SK-N-SH (cell line): Measurements from ENCODE around the gene KLF16. TPM values are rescaled to one million over a fixed set of nuclear protein-coding genes. Genes with fewer than 3 reads are reported as not detected.

Source experiments
- CTCF ChIA-PET: fragments of 300-600, 350-600 bp; formaldehyde crosslinking; extraction: SDS; loops from one replicate; lab custom pipeline; 2021; lab: Yijun Ruan, JAX
- POLR2A ChIA-PET: fragments of 350-600 bp; sonication (Branson Sonifier 250); formaldehyde crosslinking; extraction: SDS; loops from one replicate; lab custom pipeline; 2020; ENCODE audit warnings: antibody characterized with exemption, inconsistent platforms; lab: Yijun Ruan, JAX
- DNase-seq: peaks from one replicate; pipeline ENCODE4 v3.0.0; 2012
- H2AFZ ChIP-seq: fragments of 200-600 bp; sonication (generic); 2 replicates; pipeline ENCODE4 v1.8.1; 2016; ENCODE audit warnings: antibody characterized with exemption, mild to moderate bottlenecking, low read depth
- H3F3A ChIP-seq: fragments of 200-600 bp; sonication (generic); replicated peaks from 2 replicates; pipeline ENCODE3; 2016; ENCODE audit warnings: antibody characterized with exemption, mild to moderate bottlenecking; ENCODE audit not compliant: insufficient read depth
- H3K27ac ChIP-seq, 2 experiments: fragments of 200-500 bp in 1 of 2; fragments of 200-600 bp in 1 of 2; sonication (Bioruptor generic) in 1 of 2; sonication (generic), shearing (Covaris generic) in 1 of 2; 2 replicates each; pipeline versions ENCODE4 v1.5.1 to v1.6.1; 2014 to 2016; ENCODE audit warnings: low read depth in 2 of 2, inconsistent platforms in 1 of 2, low read length in 1 of 2, mild to moderate bottlenecking in 1 of 2, mixed read lengths in 1 of 2
- H3K27me3 ChIP-seq: fragments of 200-600 bp; sonication (generic), shearing (Covaris generic); 2 replicates; pipeline ENCODE4 v1.6.1; 2016; ENCODE audit warnings: mixed run types; ENCODE audit not compliant: insufficient read depth
- H3K36me3 ChIP-seq, 2 experiments: fragments of 200-500 bp in 1 of 2; fragments of 200-600 bp in 1 of 2; sonication (Bioruptor generic) in 1 of 2; sonication (generic) in 1 of 2; replicated peaks in 1 of 2; 2 replicates each; pipeline versions ENCODE3 to v1.5.1; 2014 to 2016; ENCODE audit warnings: low read length in 1 of 2, mild to moderate bottlenecking in 1 of 2; ENCODE audit not compliant: insufficient read depth in 2 of 2, control insufficient read depth in 1 of 2
- H3K4me1 ChIP-seq, 2 experiments: fragments of 200-500 bp in 1 of 2; fragments of 200-600 bp in 1 of 2; sonication (Bioruptor generic) in 1 of 2; sonication (generic), shearing (Covaris generic) in 1 of 2; 2 replicates each; pipeline versions ENCODE4 v1.5.1 to v1.6.1; 2014 to 2016; ENCODE audit warnings: low read depth in 1 of 2, low read length in 1 of 2, mixed run types in 1 of 2; ENCODE audit not compliant: insufficient read depth in 2 of 2, control insufficient read depth in 1 of 2
- H3K4me2 ChIP-seq: fragments of 200-600 bp; sonication (generic), shearing (Covaris generic); 2 replicates; pipeline ENCODE4 v1.6.1; 2017; ENCODE audit warnings: mixed run types
- H3K4me3 ChIP-seq, 2 experiments: fragments of 200-500 bp in 1 of 2; fragments of 200-600 bp in 1 of 2; sonication (Bioruptor generic) in 1 of 2; sonication (generic), shearing (Covaris generic) in 1 of 2; 2 replicates each; pipeline versions ENCODE4 v1.5.1 to v1.8.1; 2014 to 2016; ENCODE audit warnings: low read depth in 2 of 2, inconsistent platforms in 1 of 2, low read length in 1 of 2, mild to moderate bottlenecking in 1 of 2, mixed read lengths in 1 of 2, moderate library complexity in 1 of 2
- H3K79me2 ChIP-seq: fragments of 200-600 bp; sonication (generic); 2 replicates; pipeline ENCODE4 v1.8.1; 2017; ENCODE audit warnings: mild to moderate bottlenecking; ENCODE audit not compliant: insufficient read depth
- H3K9ac ChIP-seq: fragments of 200-600 bp; sonication (generic); 2 replicates; pipeline ENCODE4 v1.6.1; 2017; ENCODE audit warnings: mixed run types
- H3K9me2 ChIP-seq: fragments of 200-600 bp; sonication (generic); 2 replicates; pipeline ENCODE4 v1.6.1; 2017; ENCODE audit warnings: mixed run types
- H3K9me3 ChIP-seq: fragments of 200-600 bp; sonication (generic); 2 replicates; pipeline ENCODE4 v1.6.1; 2017; ENCODE audit warnings: mixed run types, mild to moderate bottlenecking, moderate library complexity
- H4K20me1 ChIP-seq: fragments of 200-600 bp; sonication (generic); 2 replicates; pipeline ENCODE4 v1.6.1; 2017; ENCODE audit warnings: mild to moderate bottlenecking, mixed run types; ENCODE audit not compliant: insufficient read depth
- CHD2 ChIP-seq: fragments of 150-350 bp; IDR thresholded peaks from 2 replicates; pipeline ENCODE4 v1.6.1; 2018; ENCODE audit warnings: low read length; ENCODE audit not compliant: partially characterized antibody
- ELF1 ChIP-seq: IDR thresholded peaks from 2 replicates; pipeline ENCODE4 v1.4.0; 2012
- EP300 ChIP-seq, 2 experiments: IDR thresholded peaks; 2 replicates each; pipeline versions ENCODE4 v1.4.0 to v1.6.1; 2012; ENCODE audit warnings: borderline replicate concordance in 1 of 2, low read depth in 1 of 2, low read length in 1 of 2
- FOXM1 ChIP-seq: IDR thresholded peaks from 2 replicates; pipeline ENCODE4 v1.4.0; 2012; ENCODE audit warnings: low read depth, mild to moderate bottlenecking
- GABPA ChIP-seq: IDR thresholded peaks from 2 replicates; pipeline ENCODE4 v1.4.0; 2012; ENCODE audit warnings: low read depth, mild to moderate bottlenecking
- GATA2 ChIP-seq: sonication (generic); formaldehyde crosslinking; IDR thresholded peaks from 2 replicates; pipeline ENCODE4 v1.5.0; 2020; ENCODE audit warnings: mild to moderate bottlenecking, missing genetic modification reagents
- MEF2A ChIP-seq: IDR thresholded peaks from 2 replicates; pipeline ENCODE4 v1.4.0; 2012; ENCODE audit warnings: low read depth, borderline replicate concordance
- MXI1 ChIP-seq: IDR thresholded peaks from 2 replicates; pipeline ENCODE4 v1.6.1; 2012; ENCODE audit warnings: mild to moderate bottlenecking, low read depth, low read length, improper control_type of control experiment
- NRF1 ChIP-seq: IDR thresholded peaks from 2 replicates; pipeline ENCODE4 v1.6.1; 2012; ENCODE audit warnings: low read depth, mild to moderate bottlenecking, low read length
- RAD21 ChIP-seq: IDR thresholded peaks from 2 replicates; pipeline ENCODE4 v1.6.1; 2012; ENCODE audit warnings: mild to moderate bottlenecking, low read length
- RFX5 ChIP-seq: IDR thresholded peaks from 2 replicates; pipeline ENCODE4 v1.6.1; 2012; ENCODE audit warnings: mild to moderate bottlenecking, improper control_type of control experiment, low read length
- SIN3A ChIP-seq: IDR thresholded peaks from 2 replicates; pipeline ENCODE4 v1.6.1; 2012; ENCODE audit warnings: low read depth, mild to moderate bottlenecking, low read length, moderate library complexity, borderline replicate concordance
- SMC3 ChIP-seq: IDR thresholded peaks from 2 replicates; pipeline ENCODE4 v1.6.1; 2012; ENCODE audit warnings: low read depth, low read length, improper control_type of control experiment
- TEAD4 ChIP-seq: IDR thresholded peaks from 2 replicates; pipeline ENCODE4 v1.4.0; 2012; ENCODE audit warnings: mild to moderate bottlenecking, borderline replicate concordance; ENCODE audit not compliant: insufficient read depth
- YY1 ChIP-seq: IDR thresholded peaks from 2 replicates; pipeline ENCODE4 v1.4.0; 2012; ENCODE audit warnings: low read depth, mild to moderate bottlenecking
- WGBS: methylation state at CpG from one replicate; pipeline ENCODE4 v1.1.6; 2017; ENCODE audit warnings: low lambda C conversion rate; 5-methylcytosine and 5-hydroxymethylcytosine counted together
- polyA plus RNA-seq, 3 experiments: library from polyadenylated mRNA; depleted of rRNA; stranded (reverse); fragments of >200 nt; gene quantifications; 2 replicates each; pipeline ENCODE4 v1.2.3, GENCODE V29; 2012
- TF ChIP-seq, protein P1 (sequence below): fragments of 150-350 bp; IDR thresholded peaks from 2 replicates; pipeline ENCODE4 v1.6.1; 2016; ENCODE audit warnings: mild to moderate bottlenecking, low read depth, low read length
- TF ChIP-seq, protein P2 (sequence below): fragments of 200-600 bp; sonication (generic); IDR thresholded peaks from 2 replicates; pipeline ENCODE4 v1.6.1; 2017; ENCODE audit warnings: antibody characterized with exemption, mild to moderate bottlenecking, moderate library complexity
- TF ChIP-seq, protein P3 (sequence below): IDR thresholded peaks from 2 replicates; pipeline ENCODE4 v1.4.0; 2012; ENCODE audit warnings: low read depth, borderline replicate concordance
- TF ChIP-seq, protein P4 (sequence below): fragments of 150-350 bp; IDR thresholded peaks from 2 replicates; pipeline ENCODE4 v1.6.1; 2017; ENCODE audit warnings: antibody characterized with exemption, low read length, low read depth, borderline replicate concordance
- TF ChIP-seq, protein P5 (sequence below): IDR thresholded peaks from 2 replicates; pipeline ENCODE4; 2012

The KLF16 gene
- polyA plus RNA-seq, 1 of the 3 experiments (the other 2 are of a cell fraction) = 16.1 TPM

DNA sequence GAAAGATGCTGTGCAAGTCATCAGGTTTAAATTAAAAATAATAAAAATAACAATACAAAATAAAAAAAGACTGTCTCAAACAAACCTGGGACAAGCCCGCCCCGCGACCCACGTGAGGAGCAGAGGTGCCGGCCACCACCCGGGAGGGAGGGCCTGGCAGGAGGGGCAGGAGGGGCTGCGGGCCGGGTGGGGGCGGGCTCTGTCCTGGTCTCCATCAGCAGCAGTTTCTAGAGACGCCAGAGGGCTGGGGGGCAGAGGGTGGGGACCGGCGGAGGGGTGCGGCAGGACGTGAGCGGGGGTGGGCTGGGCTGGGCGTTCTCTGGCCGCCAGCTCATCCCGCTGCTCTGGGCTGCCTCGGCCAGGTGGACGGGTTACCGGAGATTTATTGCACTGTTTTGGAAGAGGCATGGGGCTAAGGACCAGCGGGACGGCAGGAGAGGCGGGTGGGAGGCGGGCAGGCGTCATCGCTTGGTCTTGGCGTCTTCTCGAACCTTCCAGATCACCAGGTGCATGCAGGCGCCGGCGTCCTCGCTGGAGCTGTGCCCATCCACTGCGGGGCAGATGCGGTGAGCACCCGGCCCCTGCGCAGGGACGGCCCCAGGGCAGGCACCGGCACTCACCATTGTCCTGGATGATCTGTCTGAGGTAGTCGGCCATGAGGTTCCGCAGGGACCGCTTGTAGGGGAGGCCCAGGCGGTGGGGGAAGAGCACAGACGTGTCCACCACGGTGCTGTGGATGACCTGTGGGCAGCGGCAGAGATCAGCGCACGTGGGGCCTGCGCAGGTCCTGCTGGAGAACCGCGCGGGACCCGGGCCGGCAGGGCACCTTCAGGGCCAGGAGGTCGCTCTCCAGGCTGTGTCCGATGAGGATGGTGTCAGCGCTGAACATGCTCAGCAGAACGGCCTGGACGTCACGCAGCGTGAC, 47.5 kb downstream of the KLF16 start:
- Histone ChIP-seq H2AFZ (no peak overlapping the region), H3K27ac (no peak overlapping the region), H3K9me2 (no peaks in the 10 kb centered on the region), H4K20me1 (no peaks in the 10 kb centered on the region), H3K4me3 (no peak overlapping the region), H3F3A (peaks cover 4% of the 10 kb centered on the region), H3K79me2 (no peaks in the 10 kb centered on the region), H3K9me3 (no peaks in the 10 kb centered on the region), H3K27me3 (no peaks in the 10 kb centered on the region), H3K4me1 (peaks cover 0 to 14% of the 10 kb centered on the region in 2 experiments; a peak in 1 of 4 replicates), H3K4me2 (no peak overlapping the region), H3K36me3 (peaks cover 3 to 46% of the 10 kb centered on the region in 2 experiments), H3K9ac (no peak overlapping the region)
- 96% methylated on average over 50 of the region's 61 CpGs for WGBS
- TF ChIP-seq ELF1 (no peak), CHD2 (no peak), MEF2A (no peak), SIN3A (no peak), GABPA (no peak), TEAD4 (no peak), MXI1 (no peak), EP300 (IDR thresholded peaks at IDR 0.05; ENCODE audit: borderline replicate concordance in 1 of 2, low read depth in 1 of 2, low read length in 1 of 2) (no peak), YY1 (no peak), FOXM1 (no peak), RAD21 (no peak), SMC3 (no peak), RFX5 (no peak), GATA2 (CRISPR knock-in tag) (no peak), NRF1 (no peak)
- TF ChIP-seq, protein P1, sequence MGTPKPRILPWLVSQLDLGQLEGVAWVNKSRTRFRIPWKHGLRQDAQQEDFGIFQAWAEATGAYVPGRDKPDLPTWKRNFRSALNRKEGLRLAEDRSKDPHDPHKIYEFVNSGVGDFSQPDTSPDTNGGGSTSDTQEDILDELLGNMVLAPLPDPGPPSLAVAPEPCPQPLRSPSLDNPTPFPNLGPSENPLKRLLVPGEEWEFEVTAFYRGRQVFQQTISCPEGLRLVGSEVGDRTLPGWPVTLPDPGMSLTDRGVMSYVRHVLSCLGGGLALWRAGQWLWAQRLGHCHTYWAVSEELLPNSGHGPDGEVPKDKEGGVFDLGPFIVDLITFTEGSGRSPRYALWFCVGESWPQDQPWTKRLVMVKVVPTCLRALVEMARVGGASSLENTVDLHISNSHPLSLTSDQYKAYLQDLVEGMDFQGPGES = no peak
- TF ChIP-seq, protein P2, sequence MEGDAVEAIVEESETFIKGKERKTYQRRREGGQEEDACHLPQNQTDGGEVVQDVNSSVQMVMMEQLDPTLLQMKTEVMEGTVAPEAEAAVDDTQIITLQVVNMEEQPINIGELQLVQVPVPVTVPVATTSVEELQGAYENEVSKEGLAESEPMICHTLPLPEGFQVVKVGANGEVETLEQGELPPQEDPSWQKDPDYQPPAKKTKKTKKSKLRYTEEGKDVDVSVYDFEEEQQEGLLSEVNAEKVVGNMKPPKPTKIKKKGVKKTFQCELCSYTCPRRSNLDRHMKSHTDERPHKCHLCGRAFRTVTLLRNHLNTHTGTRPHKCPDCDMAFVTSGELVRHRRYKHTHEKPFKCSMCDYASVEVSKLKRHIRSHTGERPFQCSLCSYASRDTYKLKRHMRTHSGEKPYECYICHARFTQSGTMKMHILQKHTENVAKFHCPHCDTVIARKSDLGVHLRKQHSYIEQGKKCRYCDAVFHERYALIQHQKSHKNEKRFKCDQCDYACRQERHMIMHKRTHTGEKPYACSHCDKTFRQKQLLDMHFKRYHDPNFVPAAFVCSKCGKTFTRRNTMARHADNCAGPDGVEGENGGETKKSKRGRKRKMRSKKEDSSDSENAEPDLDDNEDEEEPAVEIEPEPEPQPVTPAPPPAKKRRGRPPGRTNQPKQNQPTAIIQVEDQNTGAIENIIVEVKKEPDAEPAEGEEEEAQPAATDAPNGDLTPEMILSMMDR = no peak
- TF ChIP-seq, protein P3, sequence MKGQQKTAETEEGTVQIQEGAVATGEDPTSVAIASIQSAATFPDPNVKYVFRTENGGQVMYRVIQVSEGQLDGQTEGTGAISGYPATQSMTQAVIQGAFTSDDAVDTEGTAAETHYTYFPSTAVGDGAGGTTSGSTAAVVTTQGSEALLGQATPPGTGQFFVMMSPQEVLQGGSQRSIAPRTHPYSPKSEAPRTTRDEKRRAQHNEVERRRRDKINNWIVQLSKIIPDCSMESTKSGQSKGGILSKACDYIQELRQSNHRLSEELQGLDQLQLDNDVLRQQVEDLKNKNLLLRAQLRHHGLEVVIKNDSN = no peak
- TF ChIP-seq, protein P4, sequence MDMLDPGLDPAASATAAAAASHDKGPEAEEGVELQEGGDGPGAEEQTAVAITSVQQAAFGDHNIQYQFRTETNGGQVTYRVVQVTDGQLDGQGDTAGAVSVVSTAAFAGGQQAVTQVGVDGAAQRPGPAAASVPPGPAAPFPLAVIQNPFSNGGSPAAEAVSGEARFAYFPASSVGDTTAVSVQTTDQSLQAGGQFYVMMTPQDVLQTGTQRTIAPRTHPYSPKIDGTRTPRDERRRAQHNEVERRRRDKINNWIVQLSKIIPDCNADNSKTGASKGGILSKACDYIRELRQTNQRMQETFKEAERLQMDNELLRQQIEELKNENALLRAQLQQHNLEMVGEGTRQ = no peak
- TF ChIP-seq, protein P5, sequence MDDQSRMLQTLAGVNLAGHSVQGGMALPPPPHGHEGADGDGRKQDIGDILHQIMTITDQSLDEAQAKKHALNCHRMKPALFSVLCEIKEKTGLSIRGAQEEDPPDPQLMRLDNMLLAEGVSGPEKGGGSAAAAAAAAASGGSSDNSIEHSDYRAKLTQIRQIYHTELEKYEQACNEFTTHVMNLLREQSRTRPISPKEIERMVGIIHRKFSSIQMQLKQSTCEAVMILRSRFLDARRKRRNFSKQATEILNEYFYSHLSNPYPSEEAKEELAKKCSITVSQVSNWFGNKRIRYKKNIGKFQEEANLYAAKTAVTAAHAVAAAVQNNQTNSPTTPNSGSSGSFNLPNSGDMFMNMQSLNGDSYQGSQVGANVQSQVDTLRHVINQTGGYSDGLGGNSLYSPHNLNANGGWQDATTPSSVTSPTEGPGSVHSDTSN = no peak
- CTCF ChIA-PET = interaction anchor here (0.8 to 3.4 kb wide), 3 partner anchors 10 to 15 kb away, joined by 4 to 33 read pairs (median 6); no protein-coding TSS in a partner anchor
- POLR2A ChIA-PET = no interaction called here
- DNase-seq = no peak
